Fibroblast of pulmonary artery (primary cell): ENCODE data around the gene C2orf76.
"Not testable (repeated sequence)": the region's sequence is repeated elsewhere in the genome, so short reads cannot be mapped to it uniquely, and the experiment has no call there.

Source experiments
- DNase-seq: peaks from one replicate; pipeline ENCODE4 v3.0.0-alpha.2; 2010; ENCODE audit warnings: low read depth
- H3K4me3 ChIP-seq: replicated peaks from 2 replicates; pipeline ENCODE4 v1.5.1; 2011; ENCODE audit warnings: low read depth, mild to moderate bottlenecking, control low read depth, low read length, moderate library complexity
- TF ChIP-seq, protein P1 (sequence below): IDR thresholded peaks from 2 replicates; pipeline ENCODE4 v1.5.1; 2011; ENCODE audit warnings: mild to moderate bottlenecking, control low read depth, low read length, inconsistent platforms; ENCODE audit errors: missing control alignments

C2orf76 gene

DNA sequence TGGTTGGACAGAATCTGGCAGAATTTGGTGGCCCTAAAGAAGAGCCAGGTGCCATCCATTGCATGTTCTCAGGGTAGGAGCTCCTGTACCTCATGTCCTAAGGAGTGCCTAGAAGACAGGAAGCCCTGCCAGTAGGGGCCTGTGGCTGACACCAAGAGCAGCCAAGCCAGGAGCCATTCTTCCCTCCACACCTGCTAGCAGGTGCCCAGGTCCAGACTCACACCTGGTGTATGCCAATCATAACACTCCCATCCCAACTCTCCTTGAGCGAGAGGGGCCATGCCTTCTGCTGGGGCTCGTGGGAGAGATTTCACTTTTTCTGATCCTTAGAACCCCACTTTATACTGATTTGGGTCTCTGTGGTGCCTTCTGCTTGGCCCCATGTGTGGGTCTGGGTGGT, 38.5 kb upstream of the C2orf76 start:
- TF ChIP-seq, protein P1, sequence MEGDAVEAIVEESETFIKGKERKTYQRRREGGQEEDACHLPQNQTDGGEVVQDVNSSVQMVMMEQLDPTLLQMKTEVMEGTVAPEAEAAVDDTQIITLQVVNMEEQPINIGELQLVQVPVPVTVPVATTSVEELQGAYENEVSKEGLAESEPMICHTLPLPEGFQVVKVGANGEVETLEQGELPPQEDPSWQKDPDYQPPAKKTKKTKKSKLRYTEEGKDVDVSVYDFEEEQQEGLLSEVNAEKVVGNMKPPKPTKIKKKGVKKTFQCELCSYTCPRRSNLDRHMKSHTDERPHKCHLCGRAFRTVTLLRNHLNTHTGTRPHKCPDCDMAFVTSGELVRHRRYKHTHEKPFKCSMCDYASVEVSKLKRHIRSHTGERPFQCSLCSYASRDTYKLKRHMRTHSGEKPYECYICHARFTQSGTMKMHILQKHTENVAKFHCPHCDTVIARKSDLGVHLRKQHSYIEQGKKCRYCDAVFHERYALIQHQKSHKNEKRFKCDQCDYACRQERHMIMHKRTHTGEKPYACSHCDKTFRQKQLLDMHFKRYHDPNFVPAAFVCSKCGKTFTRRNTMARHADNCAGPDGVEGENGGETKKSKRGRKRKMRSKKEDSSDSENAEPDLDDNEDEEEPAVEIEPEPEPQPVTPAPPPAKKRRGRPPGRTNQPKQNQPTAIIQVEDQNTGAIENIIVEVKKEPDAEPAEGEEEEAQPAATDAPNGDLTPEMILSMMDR = no peak
- no peak overlapping the region for H3K4me3 ChIP-seq
- DNase-seq = no peak

DNA sequence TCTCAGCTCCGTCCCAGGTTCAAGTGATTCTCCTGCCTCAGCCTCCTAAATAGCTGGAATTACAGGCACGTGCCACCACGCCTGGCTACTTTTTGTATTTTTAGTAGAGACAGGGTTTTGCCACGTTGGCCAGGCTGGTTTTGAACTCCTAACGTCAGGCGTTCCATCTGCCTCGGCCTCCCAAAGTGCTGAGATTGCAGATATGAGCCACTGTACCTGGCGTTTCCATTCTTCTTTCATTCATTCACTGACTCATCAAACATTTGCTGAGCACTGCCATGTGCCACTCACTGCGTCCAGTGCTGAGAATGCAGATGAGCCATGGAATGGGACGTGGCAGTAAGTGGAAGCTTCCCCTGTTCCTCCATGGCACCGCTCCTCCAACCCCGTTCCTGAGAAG, 37.0 kb upstream of the C2orf76 start:
- DNase-seq, H3K4me3 ChIP-seq: not testable (repeated sequence)

DNA sequence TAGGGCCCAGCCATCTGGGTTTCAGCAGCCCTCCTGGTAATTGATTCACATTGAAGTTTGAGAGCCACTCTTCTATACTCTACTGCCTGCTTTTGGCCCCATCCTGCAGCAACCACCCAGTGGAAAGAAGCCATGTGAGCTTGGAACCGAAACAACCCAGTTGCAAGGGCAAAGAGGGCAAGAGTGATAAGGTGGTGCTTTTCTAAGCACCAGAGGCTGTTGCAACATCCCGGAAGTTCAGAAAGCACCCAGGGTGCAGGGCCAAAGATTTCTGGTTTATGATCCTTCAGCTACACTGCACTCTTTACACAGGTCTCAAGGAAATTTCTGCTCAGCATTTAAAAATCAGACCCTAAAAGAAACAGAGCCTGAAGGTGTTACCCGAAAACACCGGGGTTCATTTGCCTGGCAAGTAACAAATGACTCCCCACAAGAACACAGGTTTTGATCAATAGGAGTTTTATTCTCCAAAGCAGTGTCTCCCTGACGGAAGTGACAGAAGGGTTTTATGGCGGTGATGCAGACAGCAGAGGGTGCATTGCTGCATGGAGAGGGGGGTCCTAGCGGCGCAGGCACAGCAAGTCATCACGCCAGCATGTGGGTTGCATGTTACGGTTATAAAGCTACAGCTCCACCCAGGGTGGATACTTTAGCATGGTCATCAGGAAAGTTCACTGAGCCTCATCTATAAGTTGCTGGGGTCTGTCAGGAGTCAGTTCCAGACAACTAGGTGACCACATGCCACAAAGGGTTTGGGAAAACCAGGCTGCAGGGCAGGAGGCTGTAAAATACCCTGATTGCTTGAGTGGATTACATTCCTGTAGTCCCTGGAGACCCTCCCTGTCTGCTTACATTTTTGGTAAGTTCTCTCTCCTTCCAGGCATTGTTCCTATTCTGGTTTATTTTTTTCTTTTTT, 36.3 kb upstream of the C2orf76 start:
- TF ChIP-seq, protein P1 = no peak
- no peak for DNase-seq
- H3K4me3 ChIP-seq = no peak overlapping the region

DNA sequence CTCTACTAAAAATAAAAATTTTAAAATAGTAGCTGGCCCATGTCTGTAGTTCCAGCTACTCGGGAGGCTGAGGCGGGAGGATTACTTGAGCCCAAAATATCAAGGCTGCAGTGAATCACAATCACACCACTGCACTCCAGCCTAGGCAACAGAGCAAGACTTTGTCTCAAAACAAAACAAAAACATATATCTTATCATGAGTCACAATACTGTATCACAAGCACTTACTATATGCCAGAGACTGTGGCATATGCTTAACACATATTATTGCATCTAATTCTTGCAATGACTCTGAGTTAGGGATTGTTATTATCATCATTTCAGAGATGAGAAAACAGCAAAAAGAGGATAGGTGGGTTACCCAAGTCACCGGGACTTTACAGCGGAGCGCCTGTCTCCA, 35.5 kb upstream of the C2orf76 start:
- no peak for DNase-seq
- TF ChIP-seq, protein P1 = no peak
- H3K4me3 ChIP-seq = no peak overlapping the region

DNA sequence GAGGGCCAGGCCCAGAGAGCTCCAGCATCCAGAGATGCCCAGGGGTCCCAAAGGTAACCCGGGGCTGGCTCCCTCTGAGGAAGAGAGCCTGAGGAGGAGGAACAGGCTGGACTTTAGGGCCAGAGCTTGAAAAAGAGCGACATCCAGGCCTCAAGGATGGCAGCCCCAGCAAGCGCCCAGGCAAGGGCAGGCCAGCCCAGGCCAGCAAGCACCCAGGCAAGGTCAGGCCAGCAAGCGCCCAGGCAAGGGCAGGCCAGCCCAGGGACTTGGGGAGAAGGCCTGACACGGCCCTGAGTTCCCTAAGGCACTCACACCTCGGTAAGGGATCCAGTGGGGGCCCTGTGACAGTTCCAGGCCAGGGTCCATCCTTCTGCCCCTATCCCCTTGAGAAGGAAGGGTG, 30.6 kb upstream of the C2orf76 start:
- H3K4me3 ChIP-seq = no peak overlapping the region
- DNase-seq = no peak
- TF ChIP-seq, protein P1 = no peak

DNA sequence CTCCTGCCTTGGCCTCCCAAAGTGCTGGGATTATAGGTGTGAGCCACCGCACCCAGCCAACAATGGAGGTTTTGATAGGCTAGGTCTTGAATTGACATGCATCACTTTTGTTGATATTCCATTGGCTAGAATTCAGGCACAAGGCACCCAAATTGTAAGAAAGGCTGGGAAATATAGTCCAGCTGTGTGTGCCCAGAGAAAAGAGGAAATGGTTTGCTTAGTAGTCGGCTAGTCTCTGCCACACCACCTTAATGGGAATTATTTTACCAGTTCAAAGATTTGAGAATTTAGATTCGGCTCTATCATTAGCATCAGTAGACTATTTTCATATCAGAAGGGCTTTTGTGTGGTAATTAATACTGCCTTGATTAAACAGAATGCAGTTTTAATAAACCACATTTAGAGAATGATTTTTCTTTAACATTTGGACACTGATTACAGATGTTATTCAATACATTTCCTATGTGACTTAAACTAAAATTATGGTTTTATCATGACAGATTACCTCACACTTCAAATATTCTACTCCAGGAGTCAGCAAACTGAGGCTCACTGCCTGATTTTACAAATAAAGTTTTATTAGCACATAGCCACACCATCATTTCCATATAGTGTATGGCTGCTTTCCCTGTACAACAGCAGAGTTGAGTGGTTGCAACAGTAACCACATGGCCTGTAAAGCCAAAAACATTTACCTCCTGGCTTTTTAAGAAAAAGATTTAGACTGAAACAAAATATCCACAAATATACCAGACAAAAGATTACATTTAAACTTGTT, 27.5 kb upstream of the C2orf76 start:
- TF ChIP-seq, protein P1 = no peak
- DNase-seq = no peak
- no peak overlapping the region for H3K4me3 ChIP-seq

DNA sequence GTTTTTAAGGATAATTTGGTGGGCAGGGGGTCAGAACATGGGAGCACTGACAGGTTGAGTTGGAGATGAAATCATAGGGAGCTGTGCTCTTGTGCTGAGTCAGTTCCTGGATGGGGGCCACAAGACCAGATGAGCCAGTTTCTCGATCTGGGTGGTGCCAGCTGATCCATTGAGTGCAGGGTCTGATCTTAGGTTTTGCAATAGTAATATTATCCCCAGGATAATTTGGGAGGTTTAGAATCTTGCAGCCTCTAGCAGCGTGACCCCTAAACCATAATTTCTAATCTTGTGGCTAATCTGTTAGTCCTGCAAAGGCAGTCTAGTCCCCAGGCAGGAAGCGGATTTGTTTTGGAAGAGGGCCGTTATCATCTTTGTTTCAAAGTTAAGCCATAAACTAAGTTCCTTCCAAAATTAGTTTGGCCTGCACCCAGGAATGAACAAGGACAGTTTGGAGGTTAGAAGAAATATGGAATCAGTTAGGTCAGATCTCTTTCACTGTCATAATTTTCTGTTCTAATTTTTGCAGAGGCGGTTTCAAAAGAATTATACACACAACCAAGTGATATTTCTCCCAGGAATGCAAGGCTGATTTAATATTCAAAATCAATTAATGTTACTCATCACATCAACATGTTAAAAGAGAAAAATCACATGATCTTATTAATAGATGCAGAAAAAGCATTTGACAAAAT, 23.1 kb upstream of the C2orf76 start:
- peak; percentile 60 for DNase-seq
- H3K4me3 ChIP-seq = no peak overlapping the region
- TF ChIP-seq, protein P1 = no peak
